Ishikawa (cell line): ENCODE measurements around the gene AMZ2.

Experiments used
- CEBPB ChIP-seq: IDR thresholded peaks from 2 replicates; pipeline ENCODE4 v1.6.1; 2012
- EGR1 ChIP-seq: IDR thresholded peaks from 2 replicates; pipeline ENCODE4 v1.6.1; 2012
- MAX ChIP-seq: IDR thresholded peaks from 2 replicates; pipeline ENCODE4 v1.6.1; 2012
- RAD21 ChIP-seq: IDR thresholded peaks from 2 replicates; pipeline ENCODE4 v1.6.1; 2012; ENCODE audit warnings: low read depth
- REST ChIP-seq: IDR thresholded peaks from 2 replicates; pipeline ENCODE4 v1.6.1; 2012; ENCODE audit warnings: low read depth, mild to moderate bottlenecking
- TCF12 ChIP-seq: IDR thresholded peaks from 2 replicates; pipeline ENCODE4 v1.6.1; 2012; ENCODE audit warnings: low read depth

GRCh38 chr17:68277807-68278206, 30.0 kb downstream of the AMZ2 start:
- TF ChIP-seq EGR1 (no peak), REST (no peak), CEBPB (no peak), RAD21 (no peak), MAX (no peak), TCF12 (no peak)
